Muscle layer of duodenum (tissue), 2 donors: ENCODE measurements around the gene UNC13B.
A peak's percentile ranks its signal among the peaks of the same experiment; 100 is the strongest.
"Not testable (repeated sequence)": the region's sequence is repeated elsewhere in the genome, so short reads cannot be mapped to it uniquely, and the experiment has no call there.

Experiments used
- H3K27ac ChIP-seq: one replicate; pipeline ENCODE4 v1.7.0; 2013; ENCODE audit warnings: mild to moderate bottlenecking, low read length
- H3K27me3 ChIP-seq: one replicate; pipeline ENCODE4 v1.7.0; 2013; ENCODE audit warnings: low read depth, mild to moderate bottlenecking, control low read depth, low read length
- H3K36me3 ChIP-seq, 2 donors: one replicate each; pipeline ENCODE4 v1.7.0; 2013; ENCODE audit warnings: low read length in 2 of 2, control low read depth in 1 of 2, mild to moderate bottlenecking in 1 of 2; ENCODE audit not compliant: insufficient read depth in 2 of 2, control insufficient read depth in 1 of 2
- H3K4me1 ChIP-seq, 2 donors: one replicate each; pipeline ENCODE4 v1.7.0; 2013; ENCODE audit warnings: low read length in 2 of 2, mild to moderate bottlenecking in 2 of 2, control low read depth in 1 of 2, moderate library complexity in 1 of 2; ENCODE audit not compliant: insufficient read depth in 2 of 2, control insufficient read depth in 1 of 2
- H3K4me3 ChIP-seq, 2 donors: one replicate each; pipeline ENCODE4 v1.7.0; 2013; ENCODE audit warnings: low read length in 2 of 2, low read depth in 1 of 2, mild to moderate bottlenecking in 1 of 2
- H3K9me3 ChIP-seq, 2 donors: one replicate each; pipeline ENCODE4 v1.7.0; 2013; ENCODE audit warnings: low read length in 2 of 2, control low read depth in 1 of 2, mild to moderate bottlenecking in 1 of 2; ENCODE audit not compliant: control insufficient read depth in 1 of 2
- donor health status: healthy.

UNC13B gene

DNA sequence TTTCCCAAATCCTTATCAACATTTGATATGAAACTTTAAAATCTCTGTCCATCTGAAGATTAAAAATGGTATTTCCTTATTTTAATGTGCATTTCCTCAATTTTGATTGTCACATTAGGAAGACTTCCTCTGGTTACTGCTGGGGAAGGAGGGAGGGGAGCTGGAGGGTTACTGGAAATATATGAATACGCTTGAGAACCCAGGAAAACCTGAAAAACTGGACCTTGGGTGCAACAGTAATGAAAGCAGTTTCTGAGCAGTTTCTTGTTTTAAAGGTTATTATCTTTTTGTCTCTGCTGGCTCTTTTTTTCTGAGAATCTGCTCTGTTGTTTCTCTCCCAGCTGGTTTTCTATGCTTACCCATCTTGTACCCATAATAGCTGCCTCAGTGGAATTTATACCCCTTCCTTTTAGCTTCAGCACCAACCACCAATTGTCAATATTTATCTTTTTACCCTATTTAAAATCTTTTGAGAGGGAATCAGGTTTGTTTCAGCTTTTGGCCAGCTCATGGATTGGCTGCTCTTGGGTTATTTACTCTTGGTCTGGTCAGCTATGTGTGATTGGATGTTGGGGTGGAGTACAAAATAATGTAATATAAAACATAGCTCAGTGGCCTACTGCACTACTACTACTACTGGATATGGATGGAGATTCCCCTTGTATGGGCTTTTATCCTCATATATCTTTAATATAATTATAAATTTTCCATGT lies 67.4 kb downstream of the UNC13B start:
- H3K27ac ChIP-seq, result no peak overlapping the region
- no peak overlapping the region for H3K4me3 ChIP-seq
- no peaks in the 10 kb centered on the region for H3K27me3 ChIP-seq
- H3K4me1 ChIP-seq, result no peaks in the 10 kb centered on the region
- H3K9me3 ChIP-seq, result no peaks in the 10 kb centered on the region
- no peaks in the 10 kb centered on the region for H3K36me3 ChIP-seq

DNA sequence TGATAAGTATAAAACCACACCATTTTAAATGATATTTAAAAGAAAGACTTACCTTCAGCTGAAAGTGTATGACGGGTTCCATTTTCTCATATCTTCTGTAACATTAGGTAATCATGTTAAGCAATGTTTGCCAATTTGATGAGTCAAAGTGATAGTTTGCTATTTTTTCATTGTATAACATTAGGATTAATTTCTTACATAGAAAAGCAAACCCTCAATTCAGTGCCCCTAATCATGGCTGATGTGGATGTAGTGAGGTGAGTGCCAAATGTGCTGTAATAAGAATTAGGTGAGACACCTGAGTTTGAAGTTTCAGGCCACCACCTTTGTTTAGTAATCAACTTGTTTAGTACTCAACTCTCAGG lies 68.0 kb downstream of the UNC13B start:
- no peak overlapping the region for H3K27ac ChIP-seq
- no peak overlapping the region for H3K4me3 ChIP-seq
- no peaks in the 10 kb centered on the region for H3K27me3 ChIP-seq
- H3K9me3 ChIP-seq, result no peaks in the 10 kb centered on the region
- H3K36me3 ChIP-seq, result no peaks in the 10 kb centered on the region
- no peaks in the 10 kb centered on the region for H3K4me1 ChIP-seq

DNA sequence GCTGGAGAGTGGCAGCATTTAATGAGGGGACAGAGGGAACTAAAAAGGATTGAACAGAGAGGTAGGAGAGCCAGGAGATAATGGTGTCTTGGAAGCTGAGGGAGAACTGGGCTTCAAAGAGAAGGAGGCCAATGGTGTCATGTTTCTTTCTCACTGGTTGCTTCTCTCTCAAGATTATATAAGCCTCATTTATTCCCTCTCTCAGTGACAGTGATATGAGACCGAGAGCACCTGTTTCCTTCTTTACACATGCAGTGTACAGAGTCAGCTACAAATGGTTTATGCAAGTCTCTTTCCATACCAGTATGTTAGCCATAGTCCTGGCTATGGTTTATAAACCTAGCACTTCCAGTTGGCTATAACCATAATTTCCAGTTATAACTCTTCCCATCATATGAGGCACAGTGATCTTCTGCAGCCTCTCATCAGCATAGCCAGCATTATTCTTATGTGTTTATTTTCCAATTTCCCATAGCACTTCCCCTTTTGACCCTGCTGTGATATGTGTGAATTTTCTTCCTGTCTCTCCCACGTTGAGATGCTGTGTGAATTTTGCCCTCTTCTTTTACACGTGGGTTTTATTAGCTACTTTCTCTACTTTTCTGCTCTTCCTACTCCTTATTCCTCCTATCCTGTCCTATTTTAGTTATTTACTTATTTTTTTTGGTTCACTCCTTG lies 71.2 kb downstream of the UNC13B start:
- Histone ChIP-seq H3K9me3 (no peaks in the 10 kb centered on the region), H3K4me1 (no peaks in the 10 kb centered on the region), H3K27me3 (no peaks in the 10 kb centered on the region), H3K36me3 (no peaks in the 10 kb centered on the region), H3K27ac (no peak overlapping the region), H3K4me3 (no peak overlapping the region)

DNA sequence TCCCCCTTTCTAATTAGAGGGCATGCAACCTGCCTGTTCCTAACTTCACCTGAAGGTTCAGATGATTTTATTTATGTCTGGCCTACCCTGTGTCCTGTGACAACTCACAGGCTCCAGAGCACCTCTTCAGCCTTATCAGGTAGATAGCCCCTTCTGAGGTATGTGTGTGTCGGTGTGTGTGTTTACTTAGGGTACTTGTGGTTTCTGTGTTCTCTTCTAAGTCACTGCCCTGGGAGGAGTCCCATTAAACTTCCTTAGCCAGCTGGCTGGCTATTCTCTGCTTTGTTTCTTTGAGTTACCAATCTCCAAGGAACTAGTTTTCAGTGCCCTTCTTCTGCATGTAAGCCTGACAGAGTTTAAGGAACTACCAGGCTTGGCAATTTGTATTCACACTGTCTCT lies 74.9 kb downstream of the UNC13B start:
- no peak overlapping the region for H3K4me3 ChIP-seq
- H3K36me3 ChIP-seq, result no peaks in the 10 kb centered on the region
- no peak overlapping the region for H3K27ac ChIP-seq
- H3K9me3 ChIP-seq, result no peaks in the 10 kb centered on the region
- no peaks in the 10 kb centered on the region for H3K27me3 ChIP-seq
- H3K4me1 ChIP-seq, result no peaks in the 10 kb centered on the region

DNA sequence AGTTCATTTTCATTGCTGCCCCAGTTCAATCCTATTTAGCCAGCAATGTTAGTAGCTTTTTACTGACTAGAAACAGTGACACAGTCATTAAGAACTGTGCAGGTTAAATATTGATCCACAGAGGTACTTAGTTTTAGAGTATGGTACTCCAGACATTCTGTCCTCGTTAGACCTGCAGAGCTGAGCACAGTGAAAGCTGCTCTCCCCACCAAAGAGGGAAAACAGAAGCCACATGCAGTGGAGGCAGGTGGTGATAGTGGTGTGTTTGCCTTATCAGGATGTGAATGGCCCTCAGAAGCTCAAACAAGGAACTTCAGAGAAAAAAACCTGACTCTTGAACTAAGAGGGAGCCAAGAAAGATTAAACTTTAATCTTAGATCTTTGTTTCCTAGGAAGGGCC lies 75.5 kb downstream of the UNC13B start:
- no peak overlapping the region for H3K4me3 ChIP-seq

DNA sequence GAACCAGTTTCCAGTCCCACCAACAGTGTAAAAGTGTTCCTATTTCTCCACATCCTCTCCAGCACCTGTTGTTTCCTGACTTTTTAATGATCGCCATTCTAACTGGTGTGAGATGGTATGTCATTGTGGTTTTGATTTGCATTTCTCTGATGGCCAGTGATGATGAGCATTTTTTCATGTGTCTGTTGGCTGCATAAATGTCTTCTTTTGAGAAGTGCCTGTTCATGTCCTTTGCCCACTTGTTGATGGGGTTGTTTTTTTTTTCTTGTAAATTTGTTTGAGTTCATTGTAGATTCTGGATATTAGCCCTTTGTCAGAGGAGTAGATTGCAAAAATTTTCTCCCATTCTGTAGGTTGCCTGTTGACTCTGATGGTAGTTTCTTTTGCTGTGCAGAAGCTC lies 84.1 kb downstream of the UNC13B start:
- H3K9me3 ChIP-seq, H3K27me3 ChIP-seq, H3K27ac ChIP-seq, H3K4me3 ChIP-seq, H3K36me3 ChIP-seq, H3K4me1 ChIP-seq: not testable (repeated sequence)

More for the DNA sequence above, 75.5 kb downstream of the UNC13B start:
- Histone ChIP-seq H3K9me3 (no peaks in the 10 kb centered on the region), H3K36me3 (no peaks in the 10 kb centered on the region), H3K27ac (no peak overlapping the region), H3K4me1 (no peaks in the 10 kb centered on the region), H3K27me3 (no peaks in the 10 kb centered on the region)

DNA sequence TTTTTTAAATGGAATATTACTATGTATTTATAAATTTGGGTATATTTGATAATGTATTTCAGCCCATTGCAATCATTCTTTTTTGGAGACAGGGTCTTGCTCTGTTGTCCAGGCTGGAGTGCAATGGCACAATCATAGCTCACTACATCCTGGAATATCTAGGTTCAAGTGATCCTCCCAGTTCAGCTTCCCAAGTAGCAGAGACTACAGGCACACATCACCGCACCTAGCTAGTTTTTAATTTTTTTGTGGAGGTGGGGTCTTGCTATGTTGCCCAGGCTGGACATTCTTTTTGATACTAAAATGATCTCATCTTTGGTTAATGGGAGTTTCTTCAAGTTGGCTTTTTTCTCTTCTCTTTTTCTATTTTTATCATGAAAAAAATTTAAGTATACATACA lies 91.3 kb downstream of the UNC13B start:
- Histone ChIP-seq H3K4me3 (no peak overlapping the region), H3K27me3 (no peaks in the 10 kb centered on the region), H3K4me1 (no peaks in the 10 kb centered on the region), H3K9me3 (no peaks in the 10 kb centered on the region), H3K36me3 (no peaks in the 10 kb centered on the region), H3K27ac (no peak overlapping the region)

DNA sequence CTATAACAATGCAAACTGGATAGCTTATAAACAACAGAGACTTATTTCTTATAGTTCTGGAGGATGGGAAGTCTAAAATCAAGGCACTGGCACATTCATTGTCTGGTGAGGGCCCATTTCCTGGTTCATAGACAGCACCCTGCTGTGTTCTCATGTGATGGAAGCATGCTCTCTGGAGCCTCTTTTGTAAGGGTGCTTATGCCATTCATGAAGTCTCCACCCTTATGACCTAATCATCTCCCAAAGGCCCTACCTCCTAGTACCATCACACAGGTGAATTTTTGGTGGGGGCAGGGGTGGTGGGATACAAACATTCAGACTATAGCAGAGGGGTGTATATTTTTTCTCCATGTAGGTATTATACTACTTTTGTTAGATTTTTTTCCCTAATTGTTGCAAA lies 92.4 kb downstream of the UNC13B start:
- H3K27ac ChIP-seq, result no peak overlapping the region
- peaks cover 0 to 6% of the 10 kb centered on the region in 2 donors for H3K4me1 ChIP-seq
- H3K4me3 ChIP-seq, result no peak overlapping the region
- H3K36me3 ChIP-seq, result no peaks in the 10 kb centered on the region
- H3K9me3 ChIP-seq, result no peaks in the 10 kb centered on the region
- H3K27me3 ChIP-seq, result no peaks in the 10 kb centered on the region

DNA sequence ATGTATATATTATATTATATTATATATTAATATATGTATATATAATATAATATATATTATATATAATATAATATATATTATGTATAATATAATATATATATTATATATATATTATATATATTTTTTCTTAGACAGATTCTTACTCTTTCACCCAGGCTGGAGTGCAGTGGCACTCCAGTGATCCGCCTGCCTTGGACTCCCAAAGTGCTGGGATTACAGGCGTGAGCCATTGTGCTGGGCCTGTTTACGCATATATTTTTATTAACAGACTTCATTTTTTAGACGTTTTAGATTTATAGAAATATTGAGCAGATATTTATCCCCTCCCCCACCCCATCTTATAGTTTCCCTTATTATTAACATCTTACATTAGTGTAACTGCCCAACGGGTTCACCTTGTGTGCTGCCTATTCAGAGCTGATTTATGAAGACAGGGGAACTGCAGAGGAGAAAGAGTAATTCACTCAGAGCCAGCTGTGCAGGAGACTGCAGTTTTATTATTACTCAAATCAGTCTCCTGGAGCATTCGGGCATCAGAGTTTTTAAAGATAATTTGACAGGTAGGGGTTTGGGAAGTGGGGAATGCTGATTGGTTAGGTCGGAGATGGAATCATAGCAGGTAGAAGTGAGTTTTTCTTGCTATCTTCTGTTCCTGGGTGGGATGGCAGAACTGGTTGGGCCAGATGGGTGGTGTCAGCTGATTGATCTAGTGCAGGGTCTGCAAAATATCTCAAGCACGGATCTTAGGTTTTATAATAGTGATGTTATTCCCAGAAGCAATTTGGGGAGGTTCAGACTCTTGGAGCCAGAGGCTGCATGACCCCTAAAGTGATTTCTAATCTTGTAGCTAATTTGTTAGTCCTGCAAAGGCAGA lies 93.4 kb downstream of the UNC13B start:
- H3K4me1 ChIP-seq, result peaks cover 0 to 6% of the 10 kb centered on the region in 2 donors
- no peak overlapping the region for H3K4me3 ChIP-seq
- H3K36me3 ChIP-seq, result no peaks in the 10 kb centered on the region
- H3K27ac ChIP-seq, result no peak overlapping the region
- no peaks in the 10 kb centered on the region for H3K27me3 ChIP-seq
- no peaks in the 10 kb centered on the region for H3K9me3 ChIP-seq

DNA sequence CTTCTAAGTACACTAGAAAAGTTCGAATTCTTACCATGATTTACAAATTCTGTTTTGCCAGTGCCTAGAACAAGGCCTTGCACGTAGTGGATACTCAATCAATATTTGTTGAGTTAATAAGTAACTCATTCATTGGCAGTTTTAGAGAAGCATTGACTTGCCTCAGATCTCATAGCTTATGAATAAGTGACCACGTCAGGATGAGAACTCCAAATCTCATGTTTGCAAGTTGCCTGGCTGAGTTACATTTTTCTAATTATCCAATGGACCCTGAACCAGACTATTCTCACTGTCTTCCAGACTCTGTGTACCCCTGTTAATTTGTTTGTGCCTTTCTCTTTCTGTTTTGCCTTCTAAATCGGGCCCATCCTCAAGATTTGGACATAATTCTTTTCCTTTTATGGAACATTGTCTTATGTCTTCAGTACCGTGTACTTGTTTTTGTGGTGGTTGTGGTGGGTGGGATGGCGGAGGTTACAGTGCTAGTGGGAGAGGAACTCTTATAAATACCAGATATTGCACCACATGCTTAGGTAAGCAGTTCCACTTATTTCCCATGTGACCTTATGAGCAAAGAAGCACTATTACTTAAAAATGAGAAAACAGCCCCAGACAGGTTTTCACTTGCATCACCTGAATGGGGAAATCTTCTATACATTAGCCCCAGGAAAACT lies 96.3 kb downstream of the UNC13B start:
- H3K9me3 ChIP-seq, result no peaks in the 10 kb centered on the region
- no peaks in the 10 kb centered on the region for H3K36me3 ChIP-seq
- peak overlapping the region in 1 of 2 donors; percentile 0 for H3K4me3 ChIP-seq
- no peak overlapping the region for H3K27ac ChIP-seq
- H3K4me1 ChIP-seq, result peaks cover 0 to 6% of the 10 kb centered on the region in 2 donors
- no peaks in the 10 kb centered on the region for H3K27me3 ChIP-seq
